ENCODE data around the gene GAMT. TPM values are rescaled to one million over a fixed set of nuclear protein-coding genes. Genes with fewer than 3 reads are reported as not detected.

Gene GAMT
- total and polyA plus RNA-seq, 2 donors (not counting 3 experiments of a cell fraction or from before 2014, with no cell fraction given) = 22.1 to 36.9 TPM

DNA sequence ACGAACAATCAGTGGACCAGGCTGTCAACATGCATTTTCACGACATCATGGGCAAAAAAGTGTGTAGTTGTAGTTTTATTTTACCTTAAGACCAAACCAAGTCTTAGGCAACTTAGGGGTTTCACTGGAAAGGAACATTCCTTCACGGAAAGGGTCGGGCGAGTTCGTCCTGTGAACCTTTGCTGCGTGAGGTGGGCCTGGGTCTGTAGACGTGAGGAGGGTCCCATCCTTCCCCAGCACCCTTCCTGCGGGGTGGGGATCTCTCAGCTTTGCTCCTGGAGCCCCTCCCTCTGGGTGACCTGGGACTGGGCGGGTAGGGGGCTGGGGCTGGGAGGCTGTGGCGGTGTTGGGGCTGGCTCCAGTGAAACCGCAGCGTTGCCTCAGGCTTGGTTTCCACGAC, 24.6 kb upstream of the GAMT start:
- peaks cover 2% of the 10 kb centered on the region for H4K20me1 ChIP-seq (replicated peaks; ENCODE audit: control insufficient read depth, extremely low read depth, insufficient read depth, low read length)
- no TSS peak for BruUV-seq (replicated peaks)
- dilution Hi-C loops (cut with MboI; ENCODE audit: extremely low pct_ligation_motif_present, low sequenced_read_pairs) (no loop called here), intact Hi-C loops (cut with micrococcal nuclease) (no loop called here)
- peaks cover 20 to 65% of the 10 kb centered on the region in 2 experiments for H3K36me3 ChIP-seq (ENCODE audit: control insufficient read depth in 2 of 2, extremely low read depth in 1 of 2, insufficient read depth in 2 of 2, low read length in 2 of 2)
- DNase-seq (ENCODE audit: low read depth, low spot score) (no peak), FAIRE-seq (no peak)
- H2AFZ ChIP-seq (ENCODE audit: low read depth, low read length) = no peak overlapping the region
- H3K9ac ChIP-seq (replicated peaks; ENCODE audit: extremely low read depth, insufficient read depth, low read length) = no peak overlapping the region
- no peak overlapping the region for H3K27ac ChIP-seq (ENCODE audit: insufficient read depth, low read depth, low read length)
- H3K9me3 ChIP-seq (replicated peaks; ENCODE audit: control insufficient read depth, insufficient read depth, low read length) = no peaks in the 10 kb centered on the region
- H3K27me3 ChIP-seq (ENCODE audit: control insufficient read depth in 2 of 2, insufficient read depth in 2 of 2, low read length in 2 of 2) = no peaks in the 10 kb centered on the region
- H3K4me1 ChIP-seq (ENCODE audit: control insufficient read depth, extremely low read depth, insufficient read depth, low read length) = no peaks in the 10 kb centered on the region
- TF ChIP-seq GATA2 (IDR thresholded peaks at IDR 0.05; ENCODE audit: insufficient read depth, insufficient read length, low read depth, low read length) = no peak
- TF ChIP-seq POLR2AphosphoS5 (IDR thresholded peaks at IDR 0.05; ENCODE audit: insufficient read depth, low read depth, low read length) = no peak
- TF ChIP-seq MAX (IDR thresholded peaks at IDR 0.05; ENCODE audit: insufficient read depth, insufficient read length) = no peak
- TF ChIP-seq CTCF (IDR thresholded peaks at IDR 0.05; ENCODE audit: extremely low read depth in 1 of 2, insufficient read depth in 1 of 2, low read depth in 1 of 2, low read length in 2 of 2) = no peak
- POLR2A ChIA-PET = no interaction called here
- CTCF ChIA-PET = no interaction called here
- no peak overlapping the region for H3K4me2 ChIP-seq (ENCODE audit: insufficient read depth, low read length)
- H3K79me2 ChIP-seq (ENCODE audit: control insufficient read depth, insufficient read depth, low read length) = peaks cover 30% of the 10 kb centered on the region
- no peak overlapping the region for H3K4me3 ChIP-seq (replicated peaks in 1 of 3; ENCODE audit: insufficient read depth in 1 of 3, low read depth in 1 of 3, low read length in 3 of 3)
- no peaks in the 10 kb centered on the region for H3K9me1 ChIP-seq (replicated peaks; ENCODE audit: control insufficient read depth, extremely low read depth, insufficient read depth, low read length)

DNA sequence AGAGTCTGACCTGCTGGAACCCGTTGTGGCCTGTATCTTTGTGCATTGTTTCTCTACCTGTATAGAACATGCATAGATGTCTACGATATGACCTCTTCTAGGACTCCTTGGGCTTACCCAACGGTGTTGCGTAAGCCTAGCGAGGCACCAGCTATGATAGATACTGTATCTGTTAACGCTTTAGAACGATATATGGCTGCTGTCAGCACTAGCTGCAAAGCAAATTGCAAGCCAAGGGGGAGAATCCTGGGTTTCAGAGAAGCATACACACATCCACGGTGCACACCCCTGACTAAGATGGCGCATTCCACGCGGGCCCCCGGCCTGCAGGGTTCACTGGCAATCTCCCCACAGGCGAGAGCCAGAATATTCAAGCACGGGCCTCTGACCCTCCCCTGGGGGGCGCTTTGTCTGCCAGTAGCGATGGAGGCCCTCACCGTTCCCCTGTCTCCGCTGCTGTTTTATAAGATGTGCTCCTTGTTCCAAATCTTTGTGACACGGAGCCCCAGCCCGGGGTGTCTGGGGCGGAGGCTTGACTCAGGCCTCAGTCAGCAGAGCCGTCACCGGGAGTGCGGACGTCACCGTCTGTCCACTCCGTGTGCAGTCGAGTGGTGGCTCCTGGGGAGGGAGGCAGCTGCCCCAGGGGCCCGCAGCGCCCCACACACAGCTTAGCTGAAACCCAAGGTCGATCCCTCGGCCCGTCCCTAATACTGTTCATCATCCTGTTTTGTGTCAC, 23.9 kb upstream of the GAMT start:
- TF ChIP-seq FOS (IDR thresholded peaks at IDR 0.05; ENCODE audit: borderline replicate concordance, insufficient read depth, low read length) (no peak), CTCF (IDR thresholded peaks at IDR 0.05; ENCODE audit: extremely low read depth in 1 of 2, insufficient read depth in 1 of 2, low read depth in 1 of 2, low read length in 2 of 2) (no peak), MYC (IDR thresholded peaks at IDR 0.05; ENCODE audit: low read depth, low read length) (no peak)
- H3K9me1 ChIP-seq (replicated peaks; ENCODE audit: control insufficient read depth, extremely low read depth, insufficient read depth, low read length) = no peaks in the 10 kb centered on the region
- FAIRE-seq = no peak
- H3K36me3 ChIP-seq (ENCODE audit: control insufficient read depth in 2 of 2, extremely low read depth in 1 of 2, insufficient read depth in 2 of 2, low read length in 2 of 2) = peaks cover 23 to 70% of the 10 kb centered on the region in 2 experiments
- H3K4me1 ChIP-seq (ENCODE audit: control insufficient read depth, extremely low read depth, insufficient read depth, low read length) = no peaks in the 10 kb centered on the region
- dilution Hi-C loops (cut with MboI; ENCODE audit: extremely low pct_ligation_motif_present, low sequenced_read_pairs) = no loop called here
- H3K27me3 ChIP-seq (ENCODE audit: control insufficient read depth in 2 of 2, insufficient read depth in 2 of 2, low read length in 2 of 2) = no peaks in the 10 kb centered on the region
- intact Hi-C loops (cut with micrococcal nuclease) = no loop called here
- no peak overlapping the region for H3K27ac ChIP-seq (ENCODE audit: insufficient read depth, low read depth, low read length)
- DNase-seq (ENCODE audit: low read depth, low spot score) = no peak
- BruUV-seq (replicated peaks) = no TSS peak
- CTCF ChIA-PET = no interaction called here
- H3K4me3 ChIP-seq (replicated peaks in 1 of 3; ENCODE audit: insufficient read depth in 1 of 3, low read depth in 1 of 3, low read length in 3 of 3) = no peak overlapping the region
- no peak overlapping the region for H3K4me2 ChIP-seq (ENCODE audit: insufficient read depth, low read length)
- H4K20me1 ChIP-seq (replicated peaks; ENCODE audit: control insufficient read depth, extremely low read depth, insufficient read depth, low read length) = peaks cover 2% of the 10 kb centered on the region
- peaks cover 35% of the 10 kb centered on the region for H3K79me2 ChIP-seq (ENCODE audit: control insufficient read depth, insufficient read depth, low read length)
- H3K9ac ChIP-seq (replicated peaks; ENCODE audit: extremely low read depth, insufficient read depth, low read length) = no peak overlapping the region
- H3K9me3 ChIP-seq (replicated peaks; ENCODE audit: control insufficient read depth, insufficient read depth, low read length) = no peaks in the 10 kb centered on the region
- POLR2A ChIA-PET = no interaction called here
- no peak overlapping the region for H2AFZ ChIP-seq (ENCODE audit: low read depth, low read length)
